ENCODE data around the gene MCRIP1. TPM values are rescaled to one million over a fixed set of nuclear protein-coding genes. Genes with fewer than 3 reads are reported as not detected.

The MCRIP1 gene
- total RNA-seq, 1 experiment from 2014 or later = 83.7 TPM

GRCh38 chr17:81832608-81833159 lies 407 bp downstream of the MCRIP1 start:
- H3K9me3 ChIP-seq = no peaks in the 10 kb centered on the region
- 0 out of 2 replicates have a peak, but pooled peaks cover 4% of the 10 kb centered on the region for H3K36me3 ChIP-seq
- DNase-seq = no peak
- peak overlapping the region; percentile 73 for H3K4me3 ChIP-seq
- H3K27me3 ChIP-seq = no peaks in the 10 kb centered on the region

- H3K36me3 ChIP-seq = 0 out of 2 replicates have a peak, but pooled peaks cover 4% of the 10 kb centered on the region
- H3K27me3 ChIP-seq = no peaks in the 10 kb centered on the region
- H3K4me3 ChIP-seq = peak overlapping the region; percentile 73
- H3K9me3 ChIP-seq = no peaks in the 10 kb centered on the region
- DNase-seq = no peak
Observed at GRCh38 chr17:81831957-81832607, 1.0 kb downstream of the MCRIP1 start.

GRCh38 chr17:81831563-81831956 lies 1.5 kb downstream of the MCRIP1 start:
- Histone ChIP-seq H3K36me3 (0 out of 2 replicates have a peak, but pooled peaks cover 4% of the 10 kb centered on the region), H3K4me3 (no peak overlapping the region), H3K27me3 (no peaks in the 10 kb centered on the region), H3K9me3 (no peaks in the 10 kb centered on the region)
- no peak for DNase-seq

- DNase-seq = no peak
- Histone ChIP-seq H3K4me3 (no peak overlapping the region), H3K9me3 (no peaks in the 10 kb centered on the region), H3K27me3 (no peaks in the 10 kb centered on the region), H3K36me3 (0 out of 2 replicates have a peak, but pooled peaks cover 4% of the 10 kb centered on the region)
Observed at GRCh38 chr17:81829858-81830257, 3.2 kb downstream of the MCRIP1 start.

- 0 out of 2 replicates have a peak, but pooled peaks cover 2% of the 10 kb centered on the region for H3K36me3 ChIP-seq
- no peaks in the 10 kb centered on the region for H3K27me3 ChIP-seq
- H3K4me3 ChIP-seq = no peak overlapping the region
- H3K9me3 ChIP-seq = no peaks in the 10 kb centered on the region
- no peak for DNase-seq
Observed at GRCh38 chr17:81828656-81829055, 4.4 kb downstream of the MCRIP1 start.

GRCh38 chr17:81825841-81826466 lies 7.1 kb downstream of the MCRIP1 start:
- Histone ChIP-seq H3K9me3 (no peaks in the 10 kb centered on the region), H3K4me3 (no peak overlapping the region), H3K27me3 (no peaks in the 10 kb centered on the region), H3K36me3 (no peaks in the 10 kb centered on the region)
- no peak for DNase-seq

- H3K9me3 ChIP-seq = no peaks in the 10 kb centered on the region
- H3K27me3 ChIP-seq = no peaks in the 10 kb centered on the region
- DNase-seq = no peak
- H3K36me3 ChIP-seq = no peaks in the 10 kb centered on the region
- no peak overlapping the region for H3K4me3 ChIP-seq
Observed at GRCh38 chr17:81824595-81824994, 8.5 kb downstream of the MCRIP1 start.

GRCh38 chr17:81823820-81824550 lies 9.1 kb downstream of the MCRIP1 start:
- Histone ChIP-seq H3K4me3 (no peak overlapping the region), H3K36me3 (no peaks in the 10 kb centered on the region), H3K27me3 (no peaks in the 10 kb centered on the region), H3K9me3 (no peaks in the 10 kb centered on the region)
- no peak for DNase-seq

GRCh38 chr17:81822996-81823819 lies 9.9 kb downstream of the MCRIP1 start:
- Histone ChIP-seq H3K4me3 (no peak overlapping the region), H3K27me3 (no peaks in the 10 kb centered on the region), H3K9me3 (no peaks in the 10 kb centered on the region), H3K36me3 (no peaks in the 10 kb centered on the region)
- DNase-seq = no peak

GRCh38 chr17:81822312-81822637 lies 10.8 kb downstream of the MCRIP1 start:
- Histone ChIP-seq H3K4me3 (no peak overlapping the region), H3K9me3 (no peaks in the 10 kb centered on the region), H3K27me3 (no peaks in the 10 kb centered on the region), H3K36me3 (no peaks in the 10 kb centered on the region)
- no peak for DNase-seq

- H3K9me3 ChIP-seq = no peaks in the 10 kb centered on the region
- peak; percentile 73 for DNase-seq
- H3K4me3 ChIP-seq = no peak overlapping the region
- H3K27me3 ChIP-seq = no peaks in the 10 kb centered on the region
- no peaks in the 10 kb centered on the region for H3K36me3 ChIP-seq
Observed at GRCh38 chr17:81821603-81822311, 11.3 kb downstream of the MCRIP1 start.

- DNase-seq = no peak
- no peaks in the 10 kb centered on the region for H3K36me3 ChIP-seq
Observed at GRCh38 chr17:81821147-81821546, 11.9 kb downstream of the MCRIP1 start.

GRCh38 chr17:81819708-81820107 lies 13.4 kb downstream of the MCRIP1 start:
- no peak for DNase-seq
- Histone ChIP-seq H3K9me3 (no peaks in the 10 kb centered on the region), H3K4me3 (no peak overlapping the region), H3K27me3 (no peaks in the 10 kb centered on the region), H3K36me3 (no peaks in the 10 kb centered on the region)

More at GRCh38 chr17:81821147-81821546, 11.9 kb downstream of the MCRIP1 start:
- H3K4me3 ChIP-seq = no peak overlapping the region
- H3K27me3 ChIP-seq = no peaks in the 10 kb centered on the region
- H3K9me3 ChIP-seq = no peaks in the 10 kb centered on the region

- H3K36me3 ChIP-seq = no peaks in the 10 kb centered on the region
- no peak for DNase-seq
- no peaks in the 10 kb centered on the region for H3K9me3 ChIP-seq
- no peaks in the 10 kb centered on the region for H3K27me3 ChIP-seq
- no peak overlapping the region for H3K4me3 ChIP-seq
Observed at GRCh38 chr17:81817758-81818147, 15.3 kb downstream of the MCRIP1 start.

- Histone ChIP-seq H3K36me3 (no peaks in the 10 kb centered on the region), H3K9me3 (no peaks in the 10 kb centered on the region), H3K27me3 (peaks cover 6% of the 10 kb centered on the region; the same call in 1 of the 2 replicates), H3K4me3 (no peak overlapping the region)
- DNase-seq = no peak
Observed at GRCh38 chr17:81815646-81815986, 17.5 kb downstream of the MCRIP1 start.

All from MG63 (cell line).